Activated CD4-positive, alpha-beta T cell treated with anti-CD3 and anti-CD28 coated beads, Interleukin-2, Interleukin-6, amounts not matched to agents 100 ng/mL and 50 ng/mL, durations not matched to agents 16 hours and 8 hours (primary cell): ENCODE data around the gene RAPGEF5.

Experiments
- DNase-seq: peaks from one replicate; pipeline ENCODE4 v3.0.0-alpha.2; 2020

RAPGEF5 gene

DNA sequence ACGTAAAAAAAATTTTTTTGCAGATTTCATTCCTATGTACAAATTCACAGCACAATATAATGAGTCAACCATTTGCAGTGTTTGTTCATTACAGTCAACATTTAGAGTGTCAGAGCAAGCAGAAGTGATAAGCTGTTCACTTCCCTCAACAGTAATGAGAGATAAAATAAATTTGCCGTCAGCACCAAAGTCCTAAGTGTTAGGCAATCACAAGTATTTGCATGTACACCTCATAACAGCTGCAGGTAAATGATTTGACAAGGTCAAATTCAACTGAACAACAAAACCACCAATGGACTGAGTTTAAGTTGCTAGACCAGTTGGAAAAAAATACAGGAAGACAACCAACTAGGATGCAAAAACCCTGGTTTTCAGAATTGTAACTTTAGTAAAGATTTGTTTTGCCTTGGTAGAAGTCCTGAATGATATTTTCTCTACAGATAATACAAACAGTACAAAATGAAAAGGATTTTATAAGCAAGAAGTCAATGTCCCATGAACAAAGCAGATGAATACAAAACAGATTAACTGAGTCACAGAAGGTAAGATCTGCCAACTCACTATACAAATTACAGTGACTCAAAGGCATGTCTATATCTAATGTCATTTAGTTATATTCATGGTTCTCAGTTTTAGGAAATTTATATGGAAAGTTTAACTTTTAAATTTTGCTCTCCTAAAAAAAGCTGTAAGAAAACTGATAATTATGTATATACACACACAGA, 10.4 kb downstream of the RAPGEF5 start:
- no peak for DNase-seq

DNA sequence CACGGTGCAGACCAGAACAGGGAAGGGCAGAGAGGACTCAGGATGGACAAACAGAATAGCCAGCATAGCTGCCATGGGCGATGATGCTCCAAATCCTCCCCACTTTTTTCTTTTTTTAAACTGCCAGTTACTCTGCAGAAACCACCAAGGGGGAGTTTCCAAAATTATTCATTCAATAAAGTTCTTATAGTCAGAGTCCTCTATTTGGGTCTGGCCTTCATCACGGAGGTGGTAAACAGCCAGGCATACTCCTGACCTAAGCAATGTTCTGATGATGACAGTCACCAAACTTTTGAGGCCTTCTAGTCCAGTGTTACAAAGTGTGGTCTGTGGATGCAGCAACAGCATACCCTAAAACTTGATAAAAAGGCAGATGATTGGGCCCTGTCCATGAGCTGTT, 12.3 kb downstream of the RAPGEF5 start:
- DNase-seq: no peak

DNA sequence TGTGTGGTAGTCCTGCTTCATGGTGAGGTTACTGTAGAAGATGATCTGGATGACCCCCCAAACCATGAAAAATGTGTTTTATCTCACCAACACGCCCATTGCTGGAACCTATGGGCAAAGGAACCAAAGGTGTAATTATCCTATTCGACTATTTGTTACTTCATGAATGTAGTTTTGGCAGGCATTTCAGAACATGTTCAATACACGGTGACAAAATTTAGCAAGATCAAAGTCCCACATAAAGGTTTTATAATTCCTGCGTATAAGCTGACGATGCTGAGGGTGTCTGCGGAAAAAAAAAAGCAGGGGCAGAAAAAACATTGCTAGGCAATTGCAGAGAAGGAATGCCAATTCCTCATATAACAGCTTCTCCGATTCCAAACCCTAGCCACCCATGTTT, 13.3 kb downstream of the RAPGEF5 start:
- no peak for DNase-seq

DNA sequence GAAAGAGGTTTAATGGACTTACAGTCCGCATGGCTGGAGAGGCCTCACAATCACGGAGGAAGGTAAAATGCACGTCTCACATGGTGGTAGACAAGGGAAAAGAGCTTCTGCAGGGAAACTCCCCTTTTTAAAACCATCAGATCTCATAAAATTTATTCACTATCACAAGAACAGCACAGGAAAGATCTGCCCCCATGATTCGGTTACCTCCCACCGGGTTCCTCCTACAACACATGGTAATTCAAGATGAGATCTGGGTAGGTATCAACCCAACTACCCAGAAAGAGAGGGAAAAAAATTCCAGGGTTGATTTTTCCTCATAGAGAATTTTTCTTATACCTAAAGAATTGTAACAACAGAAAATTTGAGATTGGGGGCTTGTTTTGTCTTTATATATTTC, 13.9 kb downstream of the RAPGEF5 start:
- DNase-seq: no peak

DNA sequence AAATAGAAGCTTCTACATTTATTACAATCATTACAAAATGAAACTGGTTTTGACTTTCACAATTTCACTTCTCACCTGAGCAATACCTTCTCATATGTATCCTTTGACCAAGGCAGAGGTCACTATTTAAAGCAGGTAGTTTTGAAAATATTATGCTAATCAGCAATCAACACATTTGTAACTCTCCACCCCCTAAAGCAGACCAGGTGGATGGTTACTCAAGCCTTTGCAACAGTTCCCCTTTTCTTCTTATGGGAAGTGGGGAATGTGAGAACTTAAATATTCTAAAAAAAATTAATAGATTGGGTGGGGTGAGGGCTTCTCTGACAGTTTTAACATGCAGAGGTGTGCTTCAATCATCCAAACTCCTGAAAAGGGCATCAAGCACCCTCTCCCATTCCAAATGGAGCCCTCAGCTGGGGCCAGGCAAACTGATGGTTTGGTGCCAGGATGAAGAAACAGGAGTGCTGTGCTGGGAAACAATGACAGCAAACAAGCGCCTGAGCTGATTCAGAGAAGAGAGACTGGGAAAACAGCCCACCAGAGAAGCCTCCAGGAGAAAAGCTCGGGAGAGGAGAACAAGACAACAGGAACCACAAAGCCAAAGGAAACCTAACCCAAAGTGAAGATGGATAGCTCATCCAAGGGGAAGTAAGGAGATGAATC, 17.1 kb downstream of the RAPGEF5 start:
- no peak for DNase-seq

DNA sequence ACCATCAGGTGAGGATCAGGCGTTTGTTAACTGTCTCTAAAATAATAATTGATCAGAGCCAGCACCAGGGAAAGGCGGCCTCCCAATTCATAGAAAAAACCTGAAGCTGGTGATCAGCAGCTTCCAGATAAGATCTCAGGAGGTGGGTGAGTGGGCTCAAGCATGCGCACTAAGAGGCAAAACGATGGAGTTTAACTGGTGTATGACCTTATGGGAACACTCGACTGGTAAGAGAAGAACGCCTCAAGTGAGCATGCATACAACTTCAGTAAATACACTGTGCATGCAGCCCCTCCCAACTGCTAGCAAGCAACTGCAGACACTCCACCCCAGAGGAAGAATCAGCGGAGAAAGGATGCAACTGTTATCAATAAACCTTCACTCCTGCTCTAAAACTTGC, 18.1 kb downstream of the RAPGEF5 start:
- no peak for DNase-seq

DNA sequence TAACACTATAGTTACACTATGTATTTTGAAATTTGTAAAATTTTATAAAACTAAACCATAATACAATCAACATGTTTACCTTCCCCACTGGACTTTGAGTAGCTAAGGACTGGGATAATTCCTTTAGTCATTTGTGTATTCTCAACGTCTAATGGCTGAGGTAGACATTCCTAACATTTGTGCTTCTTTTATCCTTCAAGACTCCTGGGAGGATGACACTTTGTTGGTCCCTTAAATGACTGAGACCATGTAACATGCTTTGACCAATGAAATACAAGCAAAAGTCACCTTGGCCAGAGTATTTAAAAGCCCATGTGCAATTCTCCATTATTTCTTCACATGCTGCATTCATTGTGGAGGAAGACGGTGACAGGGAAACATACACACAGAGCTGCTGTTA, 18.5 kb downstream of the RAPGEF5 start:
- DNase-seq: no peak

DNA sequence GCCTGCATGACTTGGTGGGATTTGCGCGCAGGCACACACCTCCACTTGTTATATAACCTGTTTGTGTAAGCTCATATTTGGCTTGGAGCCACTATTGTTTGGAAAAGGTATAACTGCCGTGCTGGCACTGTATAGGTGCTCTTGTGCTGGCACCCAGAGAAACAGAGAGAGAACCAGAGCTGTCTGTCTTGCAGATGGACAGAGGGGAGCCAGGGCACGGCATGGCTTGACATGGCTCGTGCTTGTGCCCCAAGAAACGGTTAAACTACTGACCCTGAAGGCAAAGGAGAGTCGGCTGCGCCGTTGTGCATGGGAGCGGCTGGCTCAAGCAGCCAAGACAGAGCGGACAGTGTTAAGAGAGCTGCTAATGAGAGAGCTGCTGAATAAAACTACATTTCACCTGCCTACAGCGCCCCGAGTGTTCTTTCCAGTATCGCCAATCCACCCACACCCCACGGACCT, 23.2 kb downstream of the RAPGEF5 start:
- no peak for DNase-seq

DNA sequence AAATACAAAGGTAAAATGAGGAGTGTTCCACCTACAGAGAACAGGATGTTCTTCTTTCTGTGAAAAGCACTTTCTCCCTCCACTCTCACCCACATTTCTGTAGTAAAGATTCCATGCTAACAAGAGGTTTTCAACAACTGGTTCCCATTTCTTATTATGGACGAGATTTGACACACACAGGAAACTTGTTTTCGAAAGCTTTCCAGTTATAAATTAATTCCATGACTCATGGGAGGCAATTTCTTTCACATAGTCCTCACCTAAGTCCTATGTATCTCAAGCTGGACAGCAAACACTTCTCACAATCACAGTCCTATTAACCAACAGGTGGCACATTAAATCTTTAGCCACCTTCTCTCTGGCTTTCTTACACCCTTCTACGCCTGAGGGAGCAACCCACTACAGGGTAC, 24.5 kb downstream of the RAPGEF5 start:
- no peak for DNase-seq

DNA sequence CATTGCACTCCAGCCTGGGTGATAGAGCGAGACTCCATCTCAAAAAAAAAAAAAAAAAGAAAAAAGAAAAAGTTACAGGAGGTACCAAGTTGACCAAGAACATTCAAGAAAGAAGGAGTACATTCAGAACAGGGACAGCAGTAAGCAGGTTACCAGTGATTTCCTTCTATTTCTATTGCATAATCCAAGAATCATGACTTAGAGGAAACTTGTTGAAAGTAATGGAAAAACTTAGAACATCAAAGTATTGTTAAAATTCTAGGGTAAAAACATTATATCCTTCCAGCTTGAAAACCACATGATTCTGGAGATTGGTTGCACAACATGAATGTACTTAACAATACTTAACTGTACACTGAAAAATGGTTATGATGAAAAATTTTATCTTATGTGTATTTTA, 25.2 kb downstream of the RAPGEF5 start:
- no peak for DNase-seq

DNA sequence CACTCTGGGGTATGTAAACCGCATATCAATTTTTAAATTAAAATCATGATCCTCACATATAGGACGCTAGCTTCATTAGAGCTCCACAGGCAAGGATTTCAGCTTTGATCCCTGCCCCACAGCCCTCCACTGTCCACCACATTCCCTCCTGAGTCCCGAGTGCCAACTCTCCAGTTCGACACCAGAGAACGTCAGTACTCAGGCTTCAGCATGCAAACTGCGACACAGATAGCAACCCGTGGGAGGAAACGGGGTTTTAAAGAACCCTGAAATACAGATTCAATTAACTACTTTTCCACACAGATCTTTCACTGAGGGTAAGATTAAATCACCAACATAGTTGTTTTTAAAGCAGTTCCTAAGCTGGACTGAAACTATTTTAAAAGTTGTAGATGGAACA, 26.1 kb downstream of the RAPGEF5 start:
- no peak for DNase-seq

DNA sequence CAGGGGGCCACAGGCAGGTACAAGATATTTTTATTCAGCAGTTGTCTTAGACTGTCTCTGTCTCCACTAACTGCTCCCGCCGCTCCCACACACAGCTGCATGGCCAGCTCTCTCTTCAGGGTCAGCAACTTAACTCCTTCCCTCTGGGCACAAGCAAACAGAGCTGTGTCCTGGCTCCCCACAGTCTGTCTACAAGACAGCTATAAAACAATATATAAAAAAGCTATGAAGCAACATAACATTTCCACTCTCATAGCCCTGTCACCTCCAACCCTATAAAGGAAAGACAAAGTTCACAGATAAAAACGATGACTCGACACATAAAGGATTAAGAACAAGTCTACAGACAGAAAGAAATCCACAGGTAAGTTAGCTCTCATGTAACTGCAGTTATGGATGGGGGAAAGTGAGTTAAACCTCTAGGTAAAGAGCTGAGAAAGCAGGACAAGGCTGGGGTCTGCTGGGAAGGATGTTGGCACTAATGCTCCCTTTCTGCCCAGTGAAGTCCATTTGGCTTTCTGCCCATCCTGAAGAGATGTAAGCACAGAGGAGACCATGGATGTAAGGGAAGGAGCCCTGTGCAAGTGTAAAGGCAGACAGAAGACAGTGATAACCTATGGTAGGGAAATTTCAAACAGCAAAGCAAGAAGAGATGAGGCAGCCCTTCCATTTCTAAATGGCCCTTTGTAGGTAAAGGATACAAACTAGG, 27.0 kb downstream of the RAPGEF5 start:
- DNase-seq: no peak

DNA sequence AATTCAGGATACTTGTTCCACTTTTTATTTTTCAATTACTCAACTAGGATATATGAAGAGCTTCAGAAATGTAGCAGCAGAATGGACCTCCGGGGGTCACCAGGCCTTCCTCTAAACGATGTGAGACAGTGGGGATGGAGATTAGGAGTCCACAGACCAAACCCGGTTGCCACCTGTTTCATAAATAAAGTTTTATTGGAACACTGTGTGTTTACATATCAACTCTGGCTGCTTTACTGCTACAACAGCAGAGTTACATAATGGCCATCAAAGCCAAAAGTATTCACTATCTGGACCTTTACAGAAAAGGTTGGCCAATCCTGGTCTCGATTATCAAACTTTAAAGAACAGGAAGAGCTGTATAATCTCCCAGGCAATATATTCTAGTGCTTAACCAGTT, 30.8 kb downstream of the RAPGEF5 start:
- no peak for DNase-seq

DNA sequence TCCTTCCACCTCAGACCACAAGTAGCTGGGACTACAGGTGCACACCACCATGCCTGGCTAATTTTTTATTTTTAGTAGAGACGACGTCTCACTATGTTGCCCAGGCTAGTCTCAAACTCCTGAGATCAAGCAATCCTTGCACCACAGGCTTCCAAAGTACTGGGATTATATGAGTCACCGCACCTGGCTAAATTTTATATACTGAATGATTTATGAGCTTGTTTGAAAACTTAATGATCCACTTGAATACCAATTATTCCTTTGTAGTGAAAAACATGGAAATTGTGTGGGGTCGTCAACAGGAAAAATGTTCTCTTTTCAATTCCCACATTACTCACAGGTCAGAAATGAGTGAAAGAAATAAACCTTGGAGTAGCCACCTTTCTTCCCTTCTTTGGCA, 31.3 kb downstream of the RAPGEF5 start:
- no peak for DNase-seq

DNA sequence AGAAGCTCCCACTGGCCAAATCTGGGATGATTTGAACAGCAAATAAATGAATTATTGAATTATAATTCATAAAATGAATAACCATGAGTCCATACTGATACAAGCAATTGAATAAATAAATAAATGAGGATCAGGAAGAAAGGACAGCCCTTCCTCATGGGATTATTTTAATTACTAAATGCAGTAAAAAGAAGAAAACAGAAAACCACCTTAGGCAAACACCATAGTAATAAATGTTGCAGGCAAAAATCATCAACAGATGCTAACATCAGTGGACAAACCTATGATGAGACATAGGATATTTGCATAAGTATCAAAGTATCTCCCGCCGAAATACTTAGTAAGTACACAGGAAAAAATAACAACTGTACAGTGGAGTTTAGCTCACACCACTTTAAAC, 33.2 kb downstream of the RAPGEF5 start:
- no peak for DNase-seq

DNA sequence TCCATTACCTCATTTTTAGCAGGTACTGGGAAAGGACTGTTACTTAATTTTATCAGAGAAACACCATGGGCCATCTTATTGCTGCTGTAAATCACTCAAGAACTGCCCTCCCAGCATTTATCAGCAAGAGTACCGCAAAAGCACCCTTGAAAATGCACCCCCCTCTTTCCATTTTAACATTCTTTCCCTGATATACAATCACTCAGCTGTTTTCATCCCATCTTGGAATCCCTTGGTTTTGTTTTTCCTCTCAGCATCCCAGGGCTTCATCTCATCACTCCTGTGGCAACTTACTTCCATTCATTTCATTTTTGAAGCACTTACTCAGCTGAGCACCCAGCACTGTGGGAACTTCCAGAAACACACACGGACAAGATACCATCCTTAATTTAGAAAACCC, 36.5 kb downstream of the RAPGEF5 start:
- DNase-seq: no peak

DNA sequence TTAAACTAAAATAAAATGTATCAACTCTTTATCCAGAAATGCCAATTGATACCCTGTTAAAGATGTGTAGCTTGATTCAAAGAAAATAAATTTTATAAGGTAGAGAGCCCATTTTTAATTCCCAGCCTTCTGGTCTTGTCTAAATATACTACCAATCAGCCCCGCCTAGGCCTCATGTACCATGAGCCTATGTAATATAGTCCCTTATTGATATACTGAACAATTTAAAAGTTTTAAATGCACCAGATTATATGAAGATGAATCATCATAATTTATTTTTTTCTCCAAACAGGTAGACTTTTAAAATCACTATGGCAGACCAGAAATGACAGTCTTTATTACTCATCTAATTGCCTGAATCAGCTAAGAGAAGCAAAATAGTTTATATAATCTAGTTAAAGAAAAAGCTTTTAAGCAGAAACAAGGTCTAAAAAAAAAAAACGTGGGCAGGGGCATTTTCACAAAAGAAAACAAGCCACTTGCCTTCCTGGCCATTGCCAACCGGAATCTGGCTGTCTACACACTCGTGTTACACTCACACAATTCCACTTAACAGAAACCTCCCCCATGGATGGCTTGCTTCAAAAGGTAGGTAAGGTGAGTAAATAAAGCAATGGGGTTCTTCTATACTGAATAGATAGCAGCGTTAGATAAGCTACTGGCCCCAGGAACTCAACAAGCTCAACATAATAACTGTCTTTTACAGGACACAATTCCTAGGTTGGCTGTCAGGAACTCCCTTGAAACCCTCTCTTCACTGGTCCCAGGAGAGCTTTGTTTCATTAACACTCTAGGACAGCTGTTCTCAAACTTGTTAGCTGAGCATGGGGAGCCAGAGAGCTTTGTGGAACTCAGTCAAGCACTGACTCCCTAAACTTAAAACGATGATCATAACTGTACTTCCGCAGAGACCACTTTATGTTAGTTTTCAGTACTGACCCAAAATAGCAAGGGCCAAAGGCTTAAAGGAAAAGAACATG, 37.2 kb downstream of the RAPGEF5 start:
- no peak for DNase-seq

DNA sequence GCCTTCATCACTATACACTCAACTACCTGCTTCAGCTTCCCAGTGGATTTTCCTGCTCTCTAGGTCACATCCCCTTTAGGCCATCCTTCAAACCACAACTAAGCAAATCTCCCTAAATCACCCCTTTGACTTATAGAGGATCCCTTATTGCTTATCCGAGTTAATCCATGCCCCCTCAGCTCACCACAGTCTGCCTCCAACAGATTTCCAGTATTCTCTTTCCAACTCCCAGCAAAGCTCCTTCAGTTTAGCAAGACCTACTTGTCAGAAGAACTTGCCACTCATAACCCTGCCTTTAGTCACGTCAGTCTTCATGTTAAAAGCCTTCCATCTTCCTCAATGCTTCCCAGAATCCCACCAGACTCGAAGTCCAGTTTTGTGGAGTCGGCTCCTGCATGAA, 38.6 kb downstream of the RAPGEF5 start:
- DNase-seq: no peak

DNA sequence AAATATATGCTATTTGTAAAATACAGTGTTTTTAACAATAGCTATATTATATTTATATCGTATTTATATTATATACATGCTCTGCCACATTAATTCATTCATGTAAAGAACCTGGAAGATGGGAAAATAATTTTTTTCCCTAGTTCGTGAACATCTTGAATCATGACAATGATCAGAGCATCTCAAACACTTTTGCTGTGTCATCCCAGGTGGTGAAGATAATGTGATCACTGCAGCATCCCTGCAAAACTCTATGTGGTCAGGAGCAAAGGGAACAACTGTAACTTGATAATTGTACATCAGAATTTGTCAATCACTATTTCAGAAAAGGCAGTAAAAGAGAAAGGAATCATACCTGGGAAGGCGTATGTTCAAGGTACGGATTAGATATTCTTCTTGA, 39.3 kb downstream of the RAPGEF5 start:
- no peak for DNase-seq

DNA sequence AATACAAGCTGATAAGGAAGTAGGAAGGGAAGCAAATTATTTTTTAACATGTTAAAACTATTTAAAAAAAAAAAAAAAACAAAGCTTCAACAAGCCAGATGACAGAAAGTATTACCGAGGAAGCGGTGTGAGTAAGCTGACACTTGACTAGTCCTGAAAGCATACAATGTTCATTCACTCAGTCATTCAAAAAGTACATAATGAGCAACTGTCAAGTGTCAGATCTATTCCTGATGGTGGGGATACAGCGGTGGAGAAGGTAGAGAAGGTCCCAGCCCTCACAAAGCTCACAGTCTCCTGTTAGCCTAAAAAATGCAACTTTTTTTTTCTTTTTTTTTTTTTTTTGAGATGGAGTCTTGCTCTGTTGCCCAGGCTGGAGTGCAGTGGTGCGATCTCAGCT, 40.0 kb downstream of the RAPGEF5 start:
- no peak for DNase-seq

DNA sequence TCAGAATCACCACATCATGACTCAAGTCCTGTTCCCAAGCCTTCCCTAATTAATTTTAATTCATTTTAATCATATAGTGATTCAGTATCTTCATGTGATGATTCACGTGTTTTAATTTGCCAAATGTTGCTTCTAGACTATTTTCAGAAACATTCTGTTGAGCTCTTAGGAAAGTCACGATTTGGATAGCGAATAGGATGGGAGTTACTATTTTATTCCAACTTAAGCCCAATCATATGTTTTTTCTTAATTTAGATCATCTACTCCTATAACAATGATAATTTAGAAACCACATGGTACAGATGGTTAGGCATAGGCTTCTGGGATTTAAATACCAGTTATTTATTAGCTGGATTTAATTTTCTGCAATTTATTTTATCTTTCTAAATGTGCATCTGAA, 49.1 kb downstream of the RAPGEF5 start:
- DNase-seq: no peak

DNA sequence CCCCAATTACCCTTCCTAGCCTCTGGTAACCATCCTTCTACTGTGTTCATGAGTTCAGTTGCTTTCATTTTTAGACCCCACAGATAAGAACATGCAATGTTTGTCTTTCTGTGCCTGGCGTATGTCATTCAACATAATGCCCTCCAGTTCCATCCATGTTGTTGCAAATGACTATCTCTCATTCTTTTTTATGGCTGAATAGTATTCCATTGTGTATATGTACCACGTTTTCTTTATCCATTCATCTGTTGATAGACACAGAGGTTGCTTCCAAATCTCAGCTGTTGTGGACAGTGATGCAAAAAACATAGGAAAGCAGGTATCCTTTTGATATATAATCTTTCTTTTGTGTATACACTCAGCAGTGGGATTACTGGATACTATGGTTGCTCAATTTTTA, 51.2 kb downstream of the RAPGEF5 start:
- DNase-seq: no peak

DNA sequence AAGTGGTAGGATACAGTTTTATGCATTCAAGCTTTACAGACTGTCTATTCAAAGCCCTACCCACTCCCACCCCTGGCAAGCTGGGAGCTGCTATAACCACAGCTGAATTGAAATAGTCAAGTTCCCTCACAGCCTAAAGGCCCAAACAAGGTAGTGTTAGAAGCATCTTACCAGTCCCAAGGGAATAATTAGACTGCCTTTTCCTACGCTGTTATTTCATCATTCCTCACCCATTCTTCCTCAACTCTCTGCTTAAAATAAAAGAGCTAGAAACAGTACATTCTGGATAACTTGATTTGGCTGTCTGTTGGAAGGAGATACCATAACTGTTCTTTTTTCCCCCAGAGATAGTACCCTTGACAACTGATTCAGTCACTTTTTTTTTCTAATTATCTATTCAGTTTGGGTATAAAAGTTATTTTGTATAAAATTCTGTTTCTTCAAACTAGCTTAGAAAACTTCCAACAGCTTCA, 54.0 kb downstream of the RAPGEF5 start:
- no peak for DNase-seq
